Endometrial microvascular endothelial cells (primary cell): ENCODE measurements around the gene PBX3. TPM values are rescaled to one million over a fixed set of nuclear protein-coding genes. Genes with fewer than 3 reads are reported as not detected.

ENCODE experiments used
- in situ Hi-C: cut with HindIII; loops from 2 replicates; pipeline ENCODE4 v1.10.0; 2017; ENCODE audit warnings: low sequenced_read_pairs, low pct_unique_long_range_greater_than_20kb; ENCODE audit errors: inconsistent ontology term
- total RNA-seq: library from RNA; depleted of rRNA; stranded (reverse); fragments of >200 nt; gene quantifications from one replicate; pipeline ENCODE4 v1.2.3, GENCODE V29; 2015; ENCODE audit errors: inconsistent ontology term

The PBX3 gene
- total RNA-seq, 1 donor from 2014 or later = 18.5 TPM

DNA sequence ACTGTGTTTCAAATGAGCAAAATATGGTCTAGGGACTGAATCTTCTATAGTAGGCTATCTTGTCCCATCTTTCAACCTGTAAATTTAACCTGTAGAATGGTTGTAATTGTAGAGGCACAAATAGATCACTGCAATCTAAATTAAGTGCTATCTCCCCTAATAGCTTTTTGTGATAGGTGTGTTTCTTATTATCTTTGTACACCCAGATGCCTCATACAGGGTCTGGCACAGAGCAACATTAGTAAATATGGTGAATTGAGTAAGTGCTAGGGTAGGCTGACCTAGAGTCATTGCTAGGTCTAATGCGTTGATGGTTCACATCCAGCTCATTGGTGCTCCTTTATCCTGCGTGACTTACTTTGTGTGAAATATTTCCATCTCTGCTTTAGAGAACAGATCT is 100.6 kb downstream of the PBX3 start:
- in situ Hi-C loops = no loop called here

DNA sequence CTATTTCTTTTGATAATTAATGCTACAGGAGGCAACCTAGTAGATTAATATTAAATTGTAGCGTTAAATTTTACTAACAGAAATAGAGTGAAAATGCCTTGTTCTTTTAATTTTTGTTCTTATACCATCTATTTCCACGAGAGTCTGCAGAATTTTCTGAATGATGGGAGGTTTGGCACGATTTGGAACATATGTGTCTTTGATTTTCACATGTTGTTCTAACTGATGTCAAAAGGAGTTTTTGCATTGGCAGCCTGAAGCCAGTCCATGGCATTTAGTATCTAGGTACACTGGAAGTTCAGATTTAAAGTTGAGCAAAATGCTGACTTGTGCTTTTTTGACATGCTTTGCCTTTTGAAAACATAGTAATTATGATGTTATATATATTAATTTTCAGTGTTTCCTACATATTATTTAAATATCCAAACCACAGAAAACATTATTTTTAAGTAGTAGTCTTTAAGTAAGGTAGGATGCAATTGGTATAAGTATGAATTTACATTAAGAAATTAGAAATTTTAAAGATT is 103.0 kb downstream of the PBX3 start:
- in situ Hi-C loops = no loop called here

- in situ Hi-C loops = no loop called here
These were observed 103.6 kb downstream of the PBX3 start for GRCh38 chr9:125850763-125851162.

DNA sequence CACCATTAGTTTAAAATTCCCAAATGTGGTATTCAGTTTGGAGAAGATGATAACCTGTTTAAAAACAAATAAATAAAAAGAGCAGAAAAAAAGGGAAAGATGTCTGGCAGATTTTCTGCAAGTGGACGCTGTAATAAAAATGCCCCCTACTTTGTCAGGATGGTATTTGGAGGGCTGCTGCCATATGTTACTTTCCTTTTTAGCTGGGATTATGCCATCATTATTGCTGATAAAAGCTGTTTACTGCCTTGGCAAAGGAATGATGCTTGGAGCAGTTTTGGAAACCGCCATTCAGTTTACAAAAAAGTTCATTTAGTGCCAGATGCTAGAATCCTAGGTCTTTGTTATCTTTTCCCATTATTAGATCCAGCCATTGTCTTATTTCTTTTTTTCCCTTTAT is 104.8 kb downstream of the PBX3 start:
- in situ Hi-C loops = no loop called here

DNA sequence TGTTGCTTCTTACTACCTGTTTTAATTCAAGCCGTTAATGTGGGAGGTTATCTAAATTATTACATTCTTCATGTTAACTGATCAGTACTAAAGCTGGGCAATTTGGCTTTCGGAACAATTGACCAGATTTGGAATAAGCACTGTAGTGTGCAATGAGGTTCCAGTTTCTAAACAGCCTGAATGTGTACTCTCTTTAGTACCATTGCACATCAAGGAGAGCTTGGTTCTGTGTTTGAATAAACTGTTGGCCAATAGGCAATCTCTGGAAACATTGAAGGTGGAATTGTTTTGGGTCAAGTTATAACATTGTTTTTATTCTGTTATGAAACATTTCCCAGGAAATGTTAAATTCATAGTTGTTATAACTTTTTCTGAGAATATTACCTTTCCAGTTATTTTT is 105.2 kb downstream of the PBX3 start:
- in situ Hi-C loops = no loop called here

DNA sequence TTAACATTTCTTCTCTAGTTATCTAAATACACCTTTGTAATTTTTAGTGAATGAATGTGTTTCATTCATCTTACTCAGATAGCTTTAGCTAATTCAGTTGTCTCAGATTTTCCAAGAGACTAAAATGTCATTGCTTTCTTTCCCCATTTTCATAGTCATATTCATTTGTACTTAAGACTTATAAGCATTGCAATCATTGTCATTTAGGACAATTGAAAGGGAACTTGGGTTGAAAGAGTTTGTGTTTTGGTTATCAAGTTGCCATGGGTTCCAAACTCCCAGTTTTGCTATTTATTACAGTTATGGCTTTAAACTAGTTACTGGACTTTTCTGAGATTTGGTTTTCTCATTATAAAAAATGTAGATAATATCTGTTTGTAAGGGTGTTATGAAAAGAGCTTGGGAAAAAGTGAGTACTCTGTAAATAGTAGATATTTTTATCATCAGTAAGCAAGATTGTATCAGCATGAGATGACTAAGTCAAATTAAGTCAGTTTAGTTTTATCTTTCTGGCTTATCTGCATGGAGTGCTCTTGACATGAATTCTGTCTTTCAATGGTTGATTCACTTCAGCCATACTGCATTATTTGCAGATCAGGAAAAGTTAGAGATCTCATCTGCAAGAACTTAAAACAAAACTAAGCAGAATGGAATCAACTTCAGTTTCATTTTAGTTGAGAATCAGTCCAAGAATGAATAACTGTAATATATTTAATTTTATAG is 107.5 kb downstream of the PBX3 start:
- in situ Hi-C loops = no loop called here

GRCh38 chr9:125856331-125856730 is 109.2 kb downstream of the PBX3 start:
- in situ Hi-C loops = no loop called here

DNA sequence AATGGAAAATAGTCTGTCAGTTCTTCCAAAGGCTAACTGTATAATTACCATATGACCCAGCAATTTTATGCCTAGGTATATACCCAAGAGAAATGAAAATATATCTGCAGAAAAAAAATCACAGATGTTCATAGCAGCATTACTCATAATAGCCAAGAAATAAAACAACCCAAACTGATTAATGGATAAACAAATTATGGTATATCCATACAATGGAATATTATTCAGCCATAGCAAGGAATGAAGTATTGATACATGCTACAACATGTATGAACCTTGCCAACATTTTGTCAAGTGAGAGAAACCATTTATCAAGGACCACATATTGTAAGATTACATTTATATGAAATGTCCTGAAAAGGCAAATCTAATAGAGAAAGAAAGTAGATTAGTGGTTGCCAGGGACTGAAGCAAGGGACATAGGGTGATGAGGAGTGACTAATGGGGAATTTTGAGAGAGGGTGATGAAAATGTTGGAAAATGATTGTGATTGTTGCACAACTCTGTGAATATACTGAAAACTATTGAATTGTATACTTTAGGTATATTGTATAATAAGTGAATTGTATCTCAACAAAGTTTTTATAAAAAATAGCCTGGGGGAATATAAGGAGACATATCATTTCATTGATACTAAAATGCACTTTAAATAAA is 114.4 kb downstream of the PBX3 start:
- in situ Hi-C loops = no loop called here

DNA sequence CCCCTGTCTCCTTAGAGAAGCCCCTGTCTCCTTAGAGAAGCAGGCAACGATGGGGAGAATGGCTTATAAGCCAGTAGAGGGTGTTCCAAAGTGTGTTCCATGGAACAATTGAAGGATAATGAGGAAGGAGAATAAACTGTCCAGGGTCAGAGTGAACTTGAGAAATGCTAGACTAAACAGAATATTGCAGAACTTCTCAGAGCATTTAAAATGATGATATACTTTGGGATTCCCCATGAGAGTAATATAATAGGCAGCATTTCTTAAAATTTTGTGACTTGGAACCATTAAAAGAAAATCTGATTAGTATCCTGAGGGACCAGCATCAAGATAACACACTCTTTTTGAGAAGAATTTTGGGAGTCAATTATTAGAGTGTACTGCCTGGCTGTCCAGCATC is 116.8 kb downstream of the PBX3 start:
- in situ Hi-C loops = no loop called here

- in situ Hi-C loops = no loop called here
These were observed 120.7 kb downstream of the PBX3 start for GRCh38 chr9:125867751-125868415.

GRCh38 chr9:125878164-125878631 is 131.0 kb downstream of the PBX3 start:
- in situ Hi-C loops = no loop called here

- in situ Hi-C loops = no loop called here
These were observed 133.9 kb downstream of the PBX3 start for GRCh38 chr9:125881042-125881441.

DNA sequence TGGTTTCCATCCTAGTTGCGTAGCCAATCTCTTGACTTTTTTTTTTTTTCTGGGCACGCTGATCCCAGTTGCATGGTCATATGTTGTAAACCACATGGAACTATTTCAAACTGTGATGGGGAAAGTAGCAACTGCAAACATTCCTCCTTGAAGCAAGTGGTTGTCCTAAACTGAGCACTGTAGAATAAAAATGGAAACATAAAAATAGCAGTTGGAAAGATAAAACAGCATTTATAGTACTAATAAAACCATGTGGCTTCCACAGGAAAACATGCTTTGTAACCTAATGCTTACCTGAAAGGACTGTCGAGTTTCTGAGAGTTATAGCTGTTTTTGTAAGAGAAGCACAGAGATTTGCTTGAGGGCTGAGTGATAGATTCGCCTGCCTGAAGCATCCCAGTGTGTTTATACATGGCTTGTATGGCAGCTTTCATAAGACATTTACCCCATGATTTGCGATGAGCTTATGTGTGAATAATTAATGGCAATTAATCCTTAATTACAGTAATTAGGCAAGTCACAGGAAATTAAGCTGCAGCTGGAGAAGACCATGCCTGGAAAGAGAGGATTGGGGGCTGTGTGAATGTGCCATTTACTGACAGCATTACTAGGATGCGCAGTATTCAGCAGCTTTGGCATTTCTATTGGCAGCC is 136.5 kb downstream of the PBX3 start:
- in situ Hi-C loops = no loop called here

DNA sequence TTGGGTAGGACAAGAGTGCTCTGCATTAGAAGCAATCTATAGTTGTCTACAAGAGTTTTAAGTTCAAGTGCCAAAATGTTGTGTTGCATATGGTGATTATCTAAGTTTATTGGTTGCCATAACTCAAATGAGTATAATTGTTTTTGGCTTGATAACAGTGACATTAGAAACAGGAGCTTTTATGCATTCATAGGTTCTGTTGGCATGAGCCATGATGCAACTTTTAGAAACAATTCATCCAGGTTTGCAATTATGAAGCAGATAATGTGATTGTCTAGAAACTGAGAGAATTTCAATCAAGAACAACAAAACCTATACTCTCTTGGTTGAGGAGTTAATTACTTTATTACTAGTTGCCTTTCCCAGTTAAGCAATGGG is 137.0 kb downstream of the PBX3 start:
- in situ Hi-C loops = no loop called here

- in situ Hi-C loops = no loop called here
These were observed 138.3 kb downstream of the PBX3 start for GRCh38 chr9:125885405-125886034.

GRCh38 chr9:125886365-125886764 is 139.2 kb downstream of the PBX3 start:
- in situ Hi-C loops = no loop called here

- in situ Hi-C loops = no loop called here
These were observed 140.0 kb downstream of the PBX3 start for GRCh38 chr9:125887172-125887571.

- in situ Hi-C loops = no loop called here
These were observed 141.0 kb downstream of the PBX3 start for GRCh38 chr9:125888211-125888610.

DNA sequence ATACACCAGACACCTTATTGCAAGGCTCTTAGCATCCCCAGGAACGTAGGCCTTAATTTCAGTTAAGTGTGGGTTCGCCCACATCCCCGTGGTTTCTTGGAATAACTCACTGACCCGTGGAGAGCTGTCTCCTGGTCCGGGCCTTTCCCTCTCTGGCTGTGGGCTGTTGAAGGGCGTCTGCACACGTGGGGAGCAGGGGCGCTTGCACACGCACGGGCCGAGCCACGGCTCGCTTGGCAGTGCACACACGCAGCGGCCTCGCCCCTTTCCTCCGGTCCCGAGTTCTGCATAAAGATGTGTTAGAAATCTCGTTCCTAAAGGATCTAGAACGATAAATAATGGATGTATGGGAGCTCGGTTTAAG is 141.9 kb downstream of the PBX3 start:
- in situ Hi-C loops = no loop called here
